ENCODE results near the gene EML2. TPM values are rescaled to one million over a fixed set of nuclear protein-coding genes. Genes with fewer than 3 reads are reported as not detected.
"Not testable (repeated sequence)": the region's sequence is repeated elsewhere in the genome, so short reads cannot be mapped to it uniquely, and the experiment has no call there.

Gene EML2, protein sequence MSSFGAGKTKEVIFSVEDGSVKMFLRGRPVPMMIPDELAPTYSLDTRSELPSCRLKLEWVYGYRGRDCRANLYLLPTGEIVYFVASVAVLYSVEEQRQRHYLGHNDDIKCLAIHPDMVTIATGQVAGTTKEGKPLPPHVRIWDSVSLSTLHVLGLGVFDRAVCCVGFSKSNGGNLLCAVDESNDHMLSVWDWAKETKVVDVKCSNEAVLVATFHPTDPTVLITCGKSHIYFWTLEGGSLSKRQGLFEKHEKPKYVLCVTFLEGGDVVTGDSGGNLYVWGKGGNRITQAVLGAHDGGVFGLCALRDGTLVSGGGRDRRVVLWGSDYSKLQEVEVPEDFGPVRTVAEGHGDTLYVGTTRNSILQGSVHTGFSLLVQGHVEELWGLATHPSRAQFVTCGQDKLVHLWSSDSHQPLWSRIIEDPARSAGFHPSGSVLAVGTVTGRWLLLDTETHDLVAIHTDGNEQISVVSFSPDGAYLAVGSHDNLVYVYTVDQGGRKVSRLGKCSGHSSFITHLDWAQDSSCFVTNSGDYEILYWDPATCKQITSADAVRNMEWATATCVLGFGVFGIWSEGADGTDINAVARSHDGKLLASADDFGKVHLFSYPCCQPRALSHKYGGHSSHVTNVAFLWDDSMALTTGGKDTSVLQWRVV
- 33.4 TPM for total RNA-seq
- long read RNA-seq, transcript EML2-201 (19 exons, 2,264 nt), result major isoform, 5 of 7 reads
- long read RNA-seq, partial matches to known transcripts, result 1 of 7 reads
- long read RNA-seq, other reads (novel, unspliced or antisense), result 1 of 7 reads

GRCh38 chr19:45638930-45639729 is at the start of gene EML2:
TSS of gene EML2 (minus strand) at chr19:45639397. CDS start at chr19:45639376, 21 bp downstream.
- ATAC-seq (peak; percentile 59), DNase-seq (peak; percentile 75)
- intact Hi-C loops (cut with micrococcal nuclease), result no loop called here

DNA sequence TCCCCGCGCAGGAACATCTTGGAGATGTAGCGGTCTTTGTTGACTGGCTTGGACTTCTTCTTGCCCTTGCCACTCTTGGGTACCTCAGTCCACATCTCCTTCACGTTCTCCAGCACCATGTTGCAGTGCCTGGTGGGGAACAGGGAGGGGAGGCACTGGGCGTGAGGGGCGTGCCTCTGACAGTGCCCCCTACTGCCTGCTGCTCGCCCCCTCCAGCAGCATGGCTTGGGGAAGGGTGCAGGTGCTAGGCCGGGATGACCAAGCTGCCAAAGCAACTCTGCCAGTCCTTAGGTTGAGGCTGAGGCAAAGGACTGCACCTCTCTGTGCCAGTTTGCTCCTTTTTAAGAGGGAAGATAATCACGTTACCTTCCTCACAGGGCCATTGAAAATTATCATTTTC is 48.4 kb upstream of the EML2 start:
- intact Hi-C loops (cut with micrococcal nuclease), result no loop called here
- DNase-seq, result no peak
- ATAC-seq, result no peak

- intact Hi-C loops (cut with micrococcal nuclease); DNase-seq: not testable (repeated sequence)
These were observed 45.8 kb upstream of the EML2 start for GRCh38 chr19:45685045-45685444.

DNA sequence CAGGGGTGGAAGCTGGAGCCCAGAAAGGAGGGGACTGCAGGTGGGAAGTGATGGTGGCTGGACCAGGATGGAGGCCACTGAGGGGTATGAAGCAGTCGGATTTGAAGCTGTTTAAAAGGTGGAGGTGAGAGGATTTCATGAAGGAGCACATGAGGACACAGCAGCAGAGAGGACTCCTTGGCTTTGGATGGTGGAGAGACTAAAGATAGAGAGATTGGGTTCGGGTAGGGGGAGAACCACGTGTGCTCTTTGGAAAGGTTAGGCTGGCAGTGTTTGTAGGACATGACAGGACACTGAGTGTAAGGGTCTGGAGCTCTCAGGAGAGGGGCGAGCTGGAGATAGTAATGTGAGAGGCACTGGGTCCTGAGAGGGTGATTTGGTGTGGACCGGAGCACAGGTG is 43.7 kb upstream of the EML2 start:
- ATAC-seq (no peak), DNase-seq (no peak)
- intact Hi-C loops (cut with micrococcal nuclease), result no loop called here

More at GRCh38 chr19:45685045-45685444, 45.8 kb upstream of the EML2 start:
- ATAC-seq, result not testable (repeated sequence)

- intact Hi-C loops (cut with micrococcal nuclease), result no loop called here
- no peak for ATAC-seq
- no peak for DNase-seq
These were observed 42.9 kb upstream of the EML2 start for GRCh38 chr19:45682117-45682516.

DNA sequence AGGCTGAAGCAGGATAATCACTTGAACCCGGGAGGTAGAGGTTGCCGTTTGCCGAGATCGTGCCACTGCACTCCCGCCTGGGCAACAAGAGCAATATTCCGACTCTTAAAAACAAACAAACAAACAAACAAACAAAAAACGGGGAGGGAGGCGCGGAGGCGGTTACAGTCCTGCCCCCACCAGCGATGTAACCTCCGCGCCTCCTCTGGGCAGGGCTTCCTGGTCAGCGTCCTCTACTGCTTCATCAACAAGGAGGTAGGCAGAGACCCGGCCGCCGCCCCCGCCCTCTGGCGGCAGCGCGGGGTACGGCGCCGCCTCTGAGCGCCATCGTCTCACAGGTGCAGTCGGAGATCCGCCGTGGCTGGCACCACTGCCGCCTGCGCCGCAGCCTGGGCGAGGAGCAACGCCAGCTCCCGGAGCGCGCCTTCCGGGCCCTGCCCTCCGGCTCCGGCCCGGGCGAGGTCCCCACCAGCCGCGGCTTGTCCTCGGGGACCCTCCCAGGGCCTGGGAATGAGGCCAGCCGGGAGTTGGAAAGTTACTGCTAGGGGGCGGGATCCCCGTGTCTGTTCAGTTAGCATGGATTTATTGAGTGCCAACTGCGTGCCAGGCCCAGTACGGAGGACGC is 42.3 kb upstream of the EML2 start:
- peak; percentile 91 for DNase-seq
- peak; percentile 91 for ATAC-seq
- intact Hi-C loops (cut with micrococcal nuclease), result no loop called here

GRCh38 chr19:45677351-45678230 is 38.4 kb upstream of the EML2 start:
- DNase-seq (peak; percentile 70), ATAC-seq (peak; percentile 58)
- intact Hi-C loops (cut with micrococcal nuclease), result no loop called here

GRCh38 chr19:45676851-45677263 is 37.7 kb upstream of the EML2 start:
- no peak for DNase-seq
- intact Hi-C loops (cut with micrococcal nuclease), result no loop called here
- ATAC-seq, result no peak

- intact Hi-C loops (cut with micrococcal nuclease), result no loop called here
- DNase-seq (no peak), ATAC-seq (no peak)
These were observed 35.7 kb upstream of the EML2 start for GRCh38 chr19:45674946-45675345.

- DNase-seq (peak; percentile 79), ATAC-seq (peak; percentile 52)
- intact Hi-C loops (cut with micrococcal nuclease), result no loop called here
These were observed 31.7 kb upstream of the EML2 start for GRCh38 chr19:45670670-45671453.

GRCh38 chr19:45668342-45668871 is 29.2 kb upstream of the EML2 start:
- ATAC-seq (no peak), DNase-seq (no peak)
- intact Hi-C loops (cut with micrococcal nuclease), result no loop called here

DNA sequence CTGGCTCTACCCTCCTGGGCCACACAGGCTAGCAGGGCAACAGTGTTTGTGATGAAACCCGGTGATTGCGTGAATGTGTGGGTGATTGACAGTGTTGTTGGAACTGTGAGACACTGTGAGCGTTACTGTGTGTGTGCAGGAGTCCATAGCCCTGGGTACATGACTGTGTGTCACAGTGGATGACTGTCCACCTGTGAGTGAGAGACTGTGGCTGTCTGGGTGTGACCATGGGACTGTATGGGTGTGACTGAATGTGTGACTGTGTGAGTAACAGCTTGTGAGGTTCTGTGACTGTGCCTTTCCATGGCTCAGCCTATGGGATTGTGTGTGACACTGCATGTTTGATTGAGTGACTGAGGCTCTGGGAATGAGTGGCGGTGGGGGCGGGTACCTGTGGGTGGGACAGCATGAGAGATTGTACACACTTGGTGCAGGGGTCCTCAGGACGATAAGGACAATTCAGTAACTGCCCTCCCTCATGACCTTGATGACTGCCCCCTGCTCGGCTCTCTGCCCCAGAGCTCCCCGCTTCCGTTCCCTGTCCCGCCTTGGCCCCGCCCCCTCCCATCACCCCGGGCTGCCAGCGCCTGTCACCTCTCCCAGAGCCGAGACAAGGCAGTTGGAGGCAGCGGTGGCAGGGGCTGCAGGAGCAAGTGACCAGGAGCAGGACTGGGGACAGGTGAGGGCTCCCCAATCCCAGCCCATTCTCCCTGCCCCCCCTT is 28.6 kb upstream of the EML2 start, which contains the start of gene GIPR:
GIPR (plus strand) TSS at position 602 of the 722 bp plus-strand sequence. CDS start 1,300 bp downstream, outside the sequence.
- DNase-seq (peak; percentile 74), ATAC-seq (peak; percentile 79)
- intact Hi-C loops (cut with micrococcal nuclease), result no loop called here

- intact Hi-C loops (cut with micrococcal nuclease), result no loop called here
- no peak for ATAC-seq
- no peak for DNase-seq
These were observed 25.4 kb upstream of the EML2 start for GRCh38 chr19:45664575-45664974.

- DNase-seq (no peak), ATAC-seq (no peak)
- intact Hi-C loops (cut with micrococcal nuclease), result no loop called here
These were observed 24.6 kb upstream of the EML2 start for GRCh38 chr19:45663800-45664199.

DNA sequence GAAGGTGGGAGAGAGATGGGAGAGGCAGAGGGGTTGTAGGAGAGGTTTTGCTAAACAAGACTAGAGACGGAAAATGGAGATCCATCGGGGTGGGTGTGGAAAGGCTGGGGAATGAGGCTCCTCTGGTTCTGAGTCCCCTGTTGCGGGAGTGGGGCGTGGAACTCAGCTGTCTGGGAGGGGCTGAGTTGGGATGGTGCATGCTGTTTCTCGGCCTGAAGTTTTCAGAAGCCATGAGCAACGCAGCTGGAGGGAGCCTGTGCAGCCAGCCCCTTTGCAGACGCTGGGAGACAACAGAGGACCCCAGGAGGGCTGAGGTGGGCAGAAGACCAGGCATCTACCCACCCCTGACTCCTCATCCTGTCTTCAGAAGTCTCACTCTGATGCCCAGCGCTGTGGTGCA is 21.4 kb upstream of the EML2 start:
- ATAC-seq, result no peak
- no peak for DNase-seq
- intact Hi-C loops (cut with micrococcal nuclease), result no loop called here

DNA sequence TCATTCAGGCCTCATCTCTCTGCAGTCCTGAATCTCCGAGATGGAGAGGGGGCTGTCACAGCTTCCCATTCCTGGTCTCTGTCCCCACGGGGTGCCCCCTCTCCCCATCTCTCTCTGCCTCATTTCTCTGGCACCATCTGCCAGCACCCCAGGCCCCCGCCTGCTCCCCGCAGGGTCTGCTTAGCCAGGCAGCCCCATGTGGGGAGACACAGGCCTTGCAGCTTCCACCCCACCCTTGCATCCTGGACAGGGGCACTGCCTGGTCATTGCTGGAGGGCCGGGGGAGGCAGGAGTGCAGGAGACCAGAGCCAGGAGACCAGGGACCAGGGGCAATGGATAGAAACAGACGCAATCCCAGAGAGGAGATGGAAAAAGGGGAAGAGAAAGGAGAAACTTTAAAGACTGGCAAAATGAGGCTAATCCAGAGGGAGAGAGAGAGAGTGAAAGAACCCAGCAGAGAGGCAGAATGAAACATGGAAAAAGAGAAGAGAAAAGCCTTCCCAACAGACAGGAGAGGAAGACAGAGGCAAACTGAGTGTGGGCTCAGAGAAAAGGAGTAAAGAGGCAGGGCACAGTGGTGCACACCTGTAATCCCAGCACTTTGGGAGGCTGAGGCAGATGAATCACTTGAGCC is 20.0 kb upstream of the EML2 start:
- intact Hi-C loops (cut with micrococcal nuclease), result no loop called here
- ATAC-seq (no peak), DNase-seq (no peak)

Measured in left ventricle myocardium superior (tissue), 1 donor.